H7 (cell line): ENCODE results near the gene LBX2. TPM values are rescaled to one million over a fixed set of nuclear protein-coding genes. Genes with fewer than 3 reads are reported as not detected.
"Not testable (repeated sequence)": the region's sequence is repeated elsewhere in the genome, so short reads cannot be mapped to it uniquely, and the experiment has no call there.

Experiments
- DNase-seq: peaks from one replicate; pipeline ENCODE4 v3.0.0; 2012
- H3K27me3 ChIP-seq: 2 replicates; pipeline ENCODE4 v1.6.0; 2011; ENCODE audit warnings: mild to moderate bottlenecking, low read length; ENCODE audit not compliant: control insufficient read depth, insufficient read depth
- H3K36me3 ChIP-seq: replicated peaks from 2 replicates; pipeline ENCODE4 v1.5.1; 2011; ENCODE audit warnings: low read length; ENCODE audit not compliant: control insufficient read depth, insufficient read depth
- H3K4me3 ChIP-seq: 2 replicates; pipeline ENCODE4 v1.5.1; 2011; ENCODE audit warnings: low read depth, mild to moderate bottlenecking, control low read depth, low read length, moderate library complexity; ENCODE audit not compliant: insufficient read depth
- total RNA-seq: library from RNA; depleted of rRNA; stranded (reverse); fragments of >200 nt; shearing (Covaris generic); gene quantifications from 2 replicates; pipeline ENCODE4 v1.2.3, GENCODE V29; 2014

LBX2 gene
- total RNA-seq, 1 experiment from 2014 or later: 0.17 TPM

DNA sequence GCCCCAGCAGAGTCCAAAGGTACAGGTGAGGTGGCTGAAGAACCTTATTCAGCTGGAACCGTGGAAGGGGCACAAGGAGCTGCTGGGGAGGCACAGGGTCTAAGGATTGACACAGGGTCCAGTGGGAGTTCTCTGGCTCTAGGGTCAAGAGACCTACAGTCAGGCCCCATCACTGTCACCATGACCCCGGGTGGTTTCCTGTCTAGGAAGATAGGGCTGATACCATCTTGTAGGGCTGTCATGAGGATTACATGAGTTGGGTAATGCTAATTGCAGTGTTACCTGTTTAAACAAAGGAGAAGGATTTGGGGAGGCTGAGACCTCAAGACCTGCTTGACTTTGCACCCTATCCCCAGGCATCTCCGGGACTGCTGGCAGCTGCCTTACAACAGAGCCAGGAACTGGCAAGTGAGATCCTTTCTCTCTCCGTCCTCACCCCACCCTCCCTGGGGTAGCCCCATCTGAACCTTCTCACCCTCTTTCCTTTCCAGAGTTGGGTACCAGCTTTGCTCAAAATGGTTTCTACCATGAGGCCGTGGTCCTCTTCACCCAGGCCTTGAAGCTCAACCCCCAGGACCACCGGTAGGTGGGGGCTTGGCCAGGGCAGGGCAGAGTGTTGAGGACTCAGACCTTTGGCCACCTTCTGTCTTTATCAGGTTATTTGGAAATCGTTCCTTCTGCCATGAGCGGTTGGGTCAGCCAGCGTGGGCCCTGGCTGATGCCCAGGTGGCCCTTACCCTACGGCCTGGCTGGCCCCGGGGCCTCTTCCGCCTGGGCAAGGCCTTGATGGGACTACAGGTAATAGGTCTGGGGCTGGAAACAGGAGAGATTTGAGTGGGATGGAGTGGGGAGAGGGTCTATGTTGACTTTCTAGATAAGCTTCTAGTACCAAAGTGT is 7.5 kb downstream of the LBX2 start:
- H3K27me3 ChIP-seq: peaks cover 17% of the 10 kb centered on the region
- DNase-seq: no peak
- no peak overlapping the region for H3K4me3 ChIP-seq
- peaks cover 22% of the 10 kb centered on the region for H3K36me3 ChIP-seq

DNA sequence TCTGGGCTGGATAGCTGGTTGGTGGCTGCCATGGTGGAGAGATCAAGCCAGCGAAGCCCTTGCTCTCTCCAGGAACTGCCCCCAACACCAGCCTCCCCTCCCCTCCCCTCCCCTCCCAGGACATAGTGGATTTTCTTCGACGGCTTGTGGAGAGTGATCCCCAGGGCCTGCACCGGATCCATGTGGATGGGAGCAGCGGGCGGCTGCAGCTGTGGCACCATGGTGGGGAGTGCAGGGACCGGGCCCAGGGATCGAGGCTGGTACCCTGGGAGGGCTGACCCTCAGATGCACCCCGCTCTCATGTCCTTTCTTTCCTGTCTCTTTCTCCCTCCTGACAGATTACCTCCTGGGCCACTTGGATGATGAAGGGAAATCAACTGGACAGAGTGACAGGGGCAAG is 9.5 kb downstream of the LBX2 start:
- DNase-seq: no peak
- peaks cover 22% of the 10 kb centered on the region for H3K36me3 ChIP-seq
- no peaks in the 10 kb centered on the region; the same call in 1 of the 2 replicates for H3K27me3 ChIP-seq
- no peak overlapping the region for H3K4me3 ChIP-seq

DNA sequence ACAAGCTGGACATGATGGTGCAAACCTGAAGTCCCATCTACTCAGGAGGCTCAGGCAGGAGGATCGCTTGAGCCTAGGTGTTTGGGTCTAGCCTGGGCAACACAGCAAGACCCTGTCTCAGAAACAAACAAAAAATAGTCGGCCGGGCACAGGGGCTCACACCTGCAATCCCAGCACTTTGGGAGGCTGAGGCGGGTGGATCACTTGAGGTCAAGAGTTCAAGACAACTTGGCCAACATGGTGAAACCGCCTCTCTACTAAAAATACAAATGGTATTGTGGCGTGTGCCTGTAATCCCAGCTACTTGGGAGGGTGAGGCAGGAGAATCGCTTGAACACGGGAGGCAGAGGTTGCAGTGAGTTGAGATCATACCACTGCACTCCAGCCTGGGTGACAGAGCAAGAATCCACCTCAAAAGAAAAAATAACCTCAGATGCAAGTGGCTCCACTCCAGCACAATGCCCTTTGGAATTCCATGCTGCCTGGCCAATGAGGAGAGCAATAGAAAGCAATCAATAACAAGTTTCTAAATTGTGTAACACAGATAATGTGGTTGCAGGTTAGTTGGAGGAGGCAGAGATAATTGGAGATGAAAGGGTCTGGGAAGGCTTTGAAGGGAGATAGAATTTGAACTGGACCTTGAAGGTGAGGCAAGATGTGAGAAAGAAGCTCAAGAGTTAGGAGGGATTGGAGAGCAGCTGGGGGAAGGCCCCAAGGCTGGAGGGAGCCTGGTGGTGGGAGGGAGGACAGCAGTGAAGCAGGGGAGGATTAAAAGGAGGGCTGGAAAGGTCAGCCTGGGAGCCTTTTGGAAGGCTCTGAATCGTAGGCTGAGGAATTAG is 10.5 kb downstream of the LBX2 start:
- H3K4me3 ChIP-seq: no peak overlapping the region

DNA sequence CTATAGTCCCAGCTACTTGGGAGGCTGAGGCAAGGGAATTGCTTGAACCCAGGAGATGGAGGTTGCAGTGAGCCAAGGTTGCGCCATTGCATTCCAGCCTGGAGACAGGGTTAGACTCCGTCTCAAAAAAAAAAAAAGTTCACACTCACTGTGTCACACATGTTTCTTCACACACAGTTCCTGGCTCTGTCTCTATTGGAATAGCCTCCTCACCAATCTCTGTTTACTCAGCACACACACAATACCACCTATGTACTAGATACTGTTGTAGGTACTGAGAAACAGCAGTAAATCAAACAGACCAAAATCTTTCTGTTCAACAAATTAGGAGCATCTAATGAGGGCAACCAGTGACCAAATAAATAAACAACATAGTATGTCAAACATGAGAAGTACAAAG is 13.3 kb downstream of the LBX2 start:
- Histone ChIP-seq H3K36me3 (peaks cover 11% of the 10 kb centered on the region), H3K4me3 (no peak overlapping the region), H3K27me3 (no peaks in the 10 kb centered on the region; the same call in 1 of the 2 replicates)
- no peak for DNase-seq

More for the DNA sequence above, 10.5 kb downstream of the LBX2 start:
- Histone ChIP-seq H3K27me3 (no peaks in the 10 kb centered on the region), H3K36me3 (peaks cover 22% of the 10 kb centered on the region)
- DNase-seq: no peak

DNA sequence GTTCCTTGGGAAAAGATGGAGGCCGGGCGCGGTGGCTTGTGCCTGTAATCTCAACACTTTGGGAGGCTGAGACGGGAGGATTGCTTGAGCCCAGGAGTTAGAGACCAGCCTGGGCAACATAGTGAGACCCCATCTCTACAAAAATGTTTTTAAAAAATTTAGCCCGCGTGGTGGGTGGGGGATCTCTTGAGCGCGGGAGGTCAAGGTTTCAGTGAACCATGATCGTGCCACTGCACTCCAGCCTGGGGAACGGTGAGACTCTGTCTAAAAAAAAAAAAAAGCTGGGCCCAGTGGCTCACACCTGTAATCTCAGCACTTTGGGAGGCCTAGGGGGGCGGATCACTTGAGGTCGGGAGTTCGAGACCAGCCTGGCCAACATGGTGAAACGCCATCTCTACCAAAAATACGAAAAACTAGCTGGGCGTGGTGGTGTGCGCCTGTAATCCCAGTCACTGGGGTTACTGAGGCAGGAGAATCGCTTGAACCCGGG is 15.7 kb downstream of the LBX2 start:
- peak overlapping the region; percentile 93 for H3K4me3 ChIP-seq
- H3K27me3 ChIP-seq, H3K36me3 ChIP-seq, DNase-seq: not testable (repeated sequence)

DNA sequence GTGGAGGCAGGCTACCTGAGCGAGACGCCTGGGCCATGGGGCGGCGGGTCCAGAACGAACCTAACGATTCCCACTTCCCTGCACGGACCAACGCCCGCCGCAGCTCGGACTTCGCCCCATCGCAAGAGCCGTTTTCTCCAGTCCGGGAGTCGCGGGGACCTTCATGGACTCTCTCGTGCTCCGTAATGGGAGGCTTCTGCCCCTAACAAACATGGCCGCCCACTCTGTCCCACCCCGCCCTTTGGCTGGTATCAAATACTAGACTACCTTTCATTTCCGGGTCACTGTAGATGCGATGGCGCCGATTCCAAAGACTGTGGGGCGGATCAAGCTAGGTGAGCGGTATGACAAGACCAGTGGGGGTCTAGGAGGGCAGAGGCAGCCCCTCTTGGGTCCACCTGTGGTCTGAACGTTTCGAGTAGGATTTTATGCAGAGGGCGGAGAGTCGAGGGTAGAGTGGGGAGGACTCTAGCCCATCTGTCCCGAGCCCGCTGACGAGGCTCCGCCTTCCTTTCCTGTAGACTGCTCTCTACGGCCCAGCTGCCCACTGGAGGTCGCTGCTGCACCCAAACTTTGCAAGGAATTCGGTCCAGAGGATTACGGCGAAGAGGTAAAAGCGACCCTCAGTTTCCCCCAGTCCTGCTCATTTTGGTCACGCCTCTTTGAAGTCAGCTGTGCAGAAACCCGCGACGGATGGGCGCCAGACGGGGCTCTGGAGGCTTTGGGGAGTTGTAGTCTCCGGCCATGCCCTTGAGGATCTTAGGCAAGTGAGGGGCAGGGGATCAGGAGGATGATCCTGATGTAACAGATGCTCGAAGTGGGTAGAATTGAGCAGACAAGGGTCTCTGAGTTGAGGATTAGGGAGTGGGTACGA is 16.4 kb downstream of the LBX2 start, which contains the start of the genes CCDC142 and TTC31:
Gene CCDC142, minus strand, starts transcription at position 198 of the 874 bp plus-strand sequence. Its CDS starts 161 bp downstream, at position 37.
Gene TTC31, plus strand, starts transcription at position 281 of the 874 bp plus-strand sequence. Its CDS starts 15 bp downstream, at position 296.
- Histone ChIP-seq H3K4me3 (peak within 1 kb of the TSS; percentile 93), H3K36me3 (peaks cover 7% of the 10 kb centered on the region), H3K27me3 (no peaks in the 10 kb centered on the region; the same call in 1 of the 2 replicates)
- peak; percentile 94 for DNase-seq

GRCh38 chr2:74481961-74482800 is 17.2 kb downstream of the LBX2 start:
- DNase-seq: peak; percentile 83
- H3K36me3 ChIP-seq: peaks cover 7% of the 10 kb centered on the region
- H3K27me3 ChIP-seq: no peaks in the 10 kb centered on the region; the same call in 1 of the 2 replicates
- H3K4me3 ChIP-seq: peak overlapping the region; percentile 93

DNA sequence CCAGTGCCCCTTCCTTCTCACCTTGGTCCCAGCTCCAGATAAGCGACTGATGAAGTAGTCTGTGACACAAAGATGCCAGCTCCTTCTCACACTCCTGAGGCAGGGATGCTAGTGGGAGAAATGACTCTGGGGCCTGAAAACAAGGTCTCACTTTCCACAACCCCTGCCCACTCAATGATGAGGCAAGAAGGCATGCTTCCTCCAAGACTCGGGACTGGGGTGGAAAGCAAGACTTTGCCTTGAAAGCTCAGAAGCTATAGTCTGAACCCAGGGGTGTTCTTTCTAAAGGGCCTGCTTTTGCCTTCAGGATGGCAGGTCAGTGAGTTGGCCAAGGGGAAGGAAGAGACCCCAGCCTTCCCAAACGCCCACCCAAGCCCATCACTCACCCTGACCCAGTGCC is 18.0 kb downstream of the LBX2 start:
- DNase-seq: no peak
- H3K36me3 ChIP-seq: peaks cover 7% of the 10 kb centered on the region
- peak overlapping the region; percentile 93 for H3K4me3 ChIP-seq
- H3K27me3 ChIP-seq: no peaks in the 10 kb centered on the region; the same call in 1 of the 2 replicates

- Histone ChIP-seq H3K4me3 (no peak overlapping the region), H3K27me3 (no peaks in the 10 kb centered on the region), H3K36me3 (peaks cover 8% of the 10 kb centered on the region)
- peak; percentile 68 for DNase-seq
Observed at GRCh38 chr2:74474899-74475298, 24.5 kb downstream of the LBX2 start.

GRCh38 chr2:74474481-74474880 is 24.9 kb downstream of the LBX2 start:
- H3K36me3 ChIP-seq: peaks cover 8% of the 10 kb centered on the region
- H3K4me3 ChIP-seq: no peak overlapping the region
- DNase-seq: no peak
- H3K27me3 ChIP-seq: no peaks in the 10 kb centered on the region

GRCh38 chr2:74472945-74473258 is 26.5 kb downstream of the LBX2 start:
- no peak for DNase-seq
- peak overlapping the region; percentile 87 for H3K4me3 ChIP-seq

DNA sequence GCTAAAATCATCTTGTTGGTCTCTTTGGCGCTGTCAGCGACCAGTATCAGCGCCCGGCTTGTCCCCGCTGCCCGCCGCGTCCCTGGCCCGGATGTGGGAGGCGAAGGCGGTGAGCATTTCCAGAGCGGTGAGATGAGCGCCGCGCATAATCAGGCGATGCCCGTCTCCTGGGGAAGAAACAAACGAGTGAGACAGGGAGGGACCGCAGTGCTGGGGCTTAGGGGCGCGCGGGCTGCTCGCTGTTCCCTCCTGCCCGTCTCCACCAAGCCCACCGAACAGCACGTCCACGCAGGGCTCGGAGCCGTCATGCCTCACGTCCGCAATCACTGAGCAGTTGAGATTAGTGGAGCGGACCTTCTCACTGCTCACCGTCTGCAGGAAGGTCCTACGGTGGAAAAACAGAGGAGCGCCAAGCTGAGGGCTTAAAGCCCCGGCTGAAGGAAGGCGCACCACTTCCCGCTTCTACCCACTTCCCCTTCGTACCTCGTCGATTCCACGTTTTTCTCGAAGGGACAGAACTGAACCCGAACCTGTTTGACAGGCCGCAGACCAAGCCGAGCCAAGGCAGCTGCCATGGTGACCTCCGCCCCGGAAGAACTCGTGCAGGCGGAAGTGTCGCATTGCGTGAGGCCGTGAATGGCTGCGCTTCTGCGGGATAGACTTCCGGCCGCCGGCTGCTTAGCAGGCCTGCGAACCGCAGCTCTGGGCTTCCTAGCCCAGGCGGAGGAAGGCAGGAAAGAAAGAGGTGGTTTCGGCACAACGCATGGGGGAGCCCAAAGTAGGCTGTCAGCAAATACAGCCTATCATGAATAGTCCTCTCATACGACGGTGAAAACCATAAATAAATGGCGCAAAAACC is 27.1 kb downstream of the LBX2 start, which contains the start of gene MRPL53:
Gene MRPL53, minus strand, starts transcription at position 595 of the 859 bp plus-strand sequence. Its CDS starts 20 bp downstream, at position 575.
- Histone ChIP-seq H3K27me3 (no peaks in the 10 kb centered on the region), H3K36me3 (peaks cover 8% of the 10 kb centered on the region), H3K4me3 (peak within 1 kb of the TSS; percentile 87)
- peak; percentile 90 for DNase-seq

More at GRCh38 chr2:74472945-74473258, 26.5 kb downstream of the LBX2 start:
- Histone ChIP-seq H3K27me3 (no peaks in the 10 kb centered on the region), H3K36me3 (peaks cover 8% of the 10 kb centered on the region)
